ENCODE measurements around the gene PRTN3. TPM values are rescaled to one million over a fixed set of nuclear protein-coding genes. Genes with fewer than 3 reads are reported as not detected.

The PRTN3 gene
- total RNA-seq, 6 donors from 2014 or later: 1.1 to 9.4 TPM; not detected in 4

GRCh38 chr19:858284-858683, 17.5 kb downstream of the PRTN3 start:
- 81 to 83% methylated on average over 9 of the region's 9 CpGs for WGBS, 2 donors
- peak overlapping the region in 1 of 4 donors; percentile 87 for H3K27ac ChIP-seq
- ATAC-seq (ENCODE audit: low FRiP score in 2 of 2) (no peak), DNase-seq (no peak)
- H3K27me3 ChIP-seq: peaks cover 0 to 3% (median under 1%) of the 10 kb centered on the region in 4 donors
- no peaks in the 10 kb centered on the region for H3K36me3 ChIP-seq
- no peaks in the 10 kb centered on the region for H3K9me3 ChIP-seq
- TF ChIP-seq EP300 (IDR thresholded peaks at IDR 0.05) (no peak), CTCF (IDR thresholded peaks at IDR 0.05) (no peak), POLR2A (IDR thresholded peaks at IDR 0.05) (no peak), POLR2AphosphoS5 (IDR thresholded peaks at IDR 0.05) (no peak)
- no peak overlapping the region for H3K4me3 ChIP-seq
- H3K4me1 ChIP-seq: peaks cover 21 to 47% (median 35%) of the 10 kb centered on the region in 4 donors

- peak within 1 kb of the TSS; percentile 58 to 87 (median 71) for H3K27ac ChIP-seq
- H3K27me3 ChIP-seq: peaks cover 0 to 2% (median 0%) of the 10 kb centered on the region in 4 donors
- ATAC-seq (ENCODE audit: low FRiP score in 2 of 2): peak in 1 of 2 donors; percentile 78
- no peaks in the 10 kb centered on the region for H3K36me3 ChIP-seq
- peak; percentile 69 to 92 for DNase-seq
- TF ChIP-seq CTCF (IDR thresholded peaks at IDR 0.05): no peak
- TF ChIP-seq POLR2AphosphoS5 (IDR thresholded peaks at IDR 0.05): peak; percentile 58 to 68
- TF ChIP-seq POLR2A (IDR thresholded peaks at IDR 0.05): peak in 1 of 4 donors; percentile 87
- TF ChIP-seq EP300 (IDR thresholded peaks at IDR 0.05): no peak
- 40 to 43% methylated on average over 8 to 15 of the region's 24 CpGs for WGBS, 2 donors
- H3K4me1 ChIP-seq: peaks cover 23 to 55% (median 39%) of the 10 kb centered on the region in 4 donors
- H3K4me3 ChIP-seq: peak within 1 kb of the TSS; percentile 39 to 57 (median 46)
- H3K9me3 ChIP-seq: no peaks in the 10 kb centered on the region
These were observed 18.4 kb downstream of the PRTN3 start, which contains the start of gene CFD for GRCh38 chr19:858868-859843. CFD (plus strand) TSS chr19:859664; CDS start chr19:859690, 26 bp downstream.

- Histone ChIP-seq H3K27me3 (peaks cover 0 to 2% (median 0%) of the 10 kb centered on the region in 4 donors), H3K27ac (peak overlapping the region in 1 of 4 donors; percentile 83), H3K4me3 (peak overlapping the region in 3 of 4 donors; percentile 39 to 57 (median 48)), H3K4me1 (peaks cover 23 to 56% (median 39%) of the 10 kb centered on the region in 4 donors), H3K9me3 (no peaks in the 10 kb centered on the region), H3K36me3 (no peaks in the 10 kb centered on the region)
- TF ChIP-seq POLR2AphosphoS5 (IDR thresholded peaks at IDR 0.05): no peak
- TF ChIP-seq POLR2A (IDR thresholded peaks at IDR 0.05): no peak
- WGBS, 2 donors: 57 to 68% methylated on average over 10 to 32 of the region's 35 CpGs
- DNase-seq (no peak), ATAC-seq (ENCODE audit: low FRiP score in 2 of 2) (no peak)
These were observed 20.4 kb downstream of the PRTN3 start for GRCh38 chr19:861141-861755.

- Histone ChIP-seq H3K27me3 (peaks cover 0 to 2% (median 0%) of the 10 kb centered on the region in 4 donors), H3K4me3 (peak overlapping the region in 3 of 4 donors; percentile 23 to 57 (median 28)), H3K9me3 (no peaks in the 10 kb centered on the region), H3K4me1 (peaks cover 23 to 56% (median 39%) of the 10 kb centered on the region in 4 donors), H3K36me3 (no peaks in the 10 kb centered on the region), H3K27ac (peak overlapping the region in 1 of 4 donors; percentile 51)
- 6 to 16% methylated on average over 17 to 37 of the region's 60 CpGs for WGBS, 2 donors
- TF ChIP-seq CTCF (IDR thresholded peaks at IDR 0.05) (peak in 1 of 6 experiments; percentile 31), EP300 (IDR thresholded peaks at IDR 0.05) (no peak)
- ATAC-seq (ENCODE audit: low FRiP score in 2 of 2) (peak; percentile 23 to 75), DNase-seq (peak; percentile 61 to 93)
These were observed 21.2 kb downstream of the PRTN3 start for GRCh38 chr19:861756-862580.

Measured in upper lobe of left lung (tissue), 6 donors.